ENCODE data around the gene C19orf67.
"Not testable (repeated sequence)": the region's sequence is repeated elsewhere in the genome, so short reads cannot be mapped to it uniquely, and the experiment has no call there.

C19orf67 gene

GRCh38 chr19:14055396-14055795 lies 30.2 kb downstream of the C19orf67 start:
- DNase-seq: no peak

- no peak for DNase-seq
Observed at GRCh38 chr19:14054721-14055120, 30.9 kb downstream of the C19orf67 start.

GRCh38 chr19:14054099-14054498 lies 31.5 kb downstream of the C19orf67 start:
- no peak for DNase-seq

GRCh38 chr19:14053500-14053899 lies 32.1 kb downstream of the C19orf67 start:
- no peak for DNase-seq

GRCh38 chr19:14053032-14053431 lies 32.6 kb downstream of the C19orf67 start:
- DNase-seq: no peak

GRCh38 chr19:14052470-14052869 lies 33.1 kb downstream of the C19orf67 start:
- no peak for DNase-seq

- no peak for DNase-seq
Observed at GRCh38 chr19:14051980-14052379, 33.6 kb downstream of the C19orf67 start.

- not testable (repeated sequence) for DNase-seq
Observed at GRCh38 chr19:14050961-14051360, 34.6 kb downstream of the C19orf67 start.

- no peak for DNase-seq
Observed at GRCh38 chr19:14050512-14050911, 35.1 kb downstream of the C19orf67 start.

GRCh38 chr19:14048443-14049153 lies 37.0 kb downstream of the C19orf67 start:
- DNase-seq: peak; percentile 81

- DNase-seq: not testable (repeated sequence)
Observed at GRCh38 chr19:14047866-14048265, 37.7 kb downstream of the C19orf67 start.

GRCh38 chr19:14042659-14043608 lies 42.6 kb downstream of the C19orf67 start:
- peak; percentile 79 for DNase-seq

GRCh38 chr19:14039181-14039580 lies 46.4 kb downstream of the C19orf67 start:
- DNase-seq: no peak

- no peak for DNase-seq
Observed at GRCh38 chr19:14035706-14036105, 49.9 kb downstream of the C19orf67 start.

GRCh38 chr19:14035159-14035558 lies 50.4 kb downstream of the C19orf67 start:
- not testable (repeated sequence) for DNase-seq

GRCh38 chr19:14033946-14034345 lies 51.6 kb downstream of the C19orf67 start:
- DNase-seq: no peak

- DNase-seq: peak; percentile 88
Observed at GRCh38 chr19:14031719-14032480, 53.7 kb downstream of the C19orf67 start, which contains the start of gene IL27RA. Gene IL27RA (plus strand): TSS chr19:14031762. CDS start chr19:14031873, 111 bp downstream.
